ENCODE measurements around the gene BMX.

Gene BMX

GRCh38 chrX:15500497-15500966, at the start of gene BMX:
Gene BMX (plus strand): TSS chrX:15500807. CDS start chrX:15508354, 7,547 bp downstream.
- H3K9me3 Mint-ChIP-seq: no peaks in the 10 kb centered on the region
- H3K4me1 Mint-ChIP-seq: peaks cover 5% of the 10 kb centered on the region
- peaks cover 4% of the 10 kb centered on the region for H3K27me3 Mint-ChIP-seq (ENCODE audit: low read depth, poor library complexity)
- no peaks in the 10 kb centered on the region for H3K36me3 Mint-ChIP-seq (ENCODE audit: low read depth)
- no peak within 1 kb of the TSS for H3K4me3 Mint-ChIP-seq
- no peak for DNase-seq
- TF ChIP-seq CTCF (IDR thresholded peaks at IDR 0.05): no peak
- no peak within 1 kb of the TSS for H3K27ac Mint-ChIP-seq

- DNase-seq: no peak
Measured at GRCh38 chrX:15451913-15452312, 48.7 kb upstream of the BMX start.

GRCh38 chrX:15464704-15465103, 35.9 kb upstream of the BMX start:
- no peak for DNase-seq
- no peak overlapping the region for H3K4me3 Mint-ChIP-seq

More at GRCh38 chrX:15451913-15452312, 48.7 kb upstream of the BMX start:
- Mint-ChIP-seq H3K27ac (peak overlapping the region; percentile 45), H3K4me3 (no peak overlapping the region), H3K4me1 (peaks cover 66% of the 10 kb centered on the region), H3K36me3 (ENCODE audit: low read depth) (peaks cover 7% of the 10 kb centered on the region), H3K9me3 (no peaks in the 10 kb centered on the region), H3K27me3 (ENCODE audit: low read depth, poor library complexity) (peaks cover 3% of the 10 kb centered on the region)
- no peak for TF ChIP-seq CTCF (IDR thresholded peaks at IDR 0.05)

GRCh38 chrX:15465347-15465746, 35.3 kb upstream of the BMX start:
- peaks cover 44% of the 10 kb centered on the region for H3K4me1 Mint-ChIP-seq

More at GRCh38 chrX:15464704-15465103, 35.9 kb upstream of the BMX start:
- peaks cover 44% of the 10 kb centered on the region for H3K4me1 Mint-ChIP-seq
- H3K27me3 Mint-ChIP-seq (ENCODE audit: low read depth, poor library complexity): peaks cover 3% of the 10 kb centered on the region
- peaks cover 11% of the 10 kb centered on the region for H3K36me3 Mint-ChIP-seq (ENCODE audit: low read depth)
- H3K27ac Mint-ChIP-seq: no peak overlapping the region
- no peaks in the 10 kb centered on the region for H3K9me3 Mint-ChIP-seq
- no peak for TF ChIP-seq CTCF (IDR thresholded peaks at IDR 0.05)

GRCh38 chrX:15465896-15466651, 34.5 kb upstream of the BMX start:
- Mint-ChIP-seq H3K4me1 (peaks cover 46% of the 10 kb centered on the region), H3K27me3 (ENCODE audit: low read depth, poor library complexity) (peaks cover 3% of the 10 kb centered on the region), H3K4me3 (no peak overlapping the region), H3K36me3 (ENCODE audit: low read depth) (no peaks in the 10 kb centered on the region), H3K27ac (peak overlapping the region; percentile 4), H3K9me3 (no peaks in the 10 kb centered on the region)
- no peak for DNase-seq
- no peak for TF ChIP-seq CTCF (IDR thresholded peaks at IDR 0.05)

More at GRCh38 chrX:15465347-15465746, 35.3 kb upstream of the BMX start:
- DNase-seq: no peak
- no peak for TF ChIP-seq CTCF (IDR thresholded peaks at IDR 0.05)
- Mint-ChIP-seq H3K9me3 (no peaks in the 10 kb centered on the region), H3K4me3 (no peak overlapping the region), H3K27me3 (ENCODE audit: low read depth, poor library complexity) (peaks cover 3% of the 10 kb centered on the region), H3K36me3 (ENCODE audit: low read depth) (peaks cover 4% of the 10 kb centered on the region), H3K27ac (peak overlapping the region; percentile 4)

- Mint-ChIP-seq H3K36me3 (ENCODE audit: low read depth) (no peaks in the 10 kb centered on the region), H3K27ac (peak overlapping the region; percentile 85), H3K27me3 (ENCODE audit: low read depth, poor library complexity) (peaks cover 3% of the 10 kb centered on the region), H3K9me3 (no peaks in the 10 kb centered on the region), H3K4me3 (no peak overlapping the region), H3K4me1 (peaks cover 46% of the 10 kb centered on the region)
- no peak for DNase-seq
- peak; percentile 51 for TF ChIP-seq CTCF (IDR thresholded peaks at IDR 0.05)
Measured at GRCh38 chrX:15468036-15468435, 32.6 kb upstream of the BMX start.

Measured in nephron progenitor cell (in vitro differentiated cells).